WTC11 (cell line): ENCODE data around the gene PRRT1.

Experiments
- ATF3 ChIP-seq: sonication (generic); formaldehyde crosslinking; conservative IDR thresholded peaks from 2 replicates; pipeline ENCODE4 v1.8.1; 2022; ENCODE audit warnings: mild to moderate bottlenecking, missing genetic modification reagents
- CBFB ChIP-seq: sonication (generic); formaldehyde crosslinking; IDR thresholded peaks from 2 replicates; pipeline ENCODE4 v1.8.1; 2022; ENCODE audit warnings: mild to moderate bottlenecking, low read depth, missing genetic modification reagents
- CREB1 ChIP-seq: sonication (generic); formaldehyde crosslinking; IDR thresholded peaks from 2 replicates; pipeline ENCODE4 v1.8.0; 2023; ENCODE audit warnings: mild to moderate bottlenecking, missing genetic modification reagents
- CTCF ChIP-seq: fragments of 200-600 bp; IDR thresholded peaks from 2 replicates; pipeline ENCODE4 v1.8.0; 2022; ENCODE audit warnings: antibody characterized with exemption
- E2F5 ChIP-seq: sonication (generic); formaldehyde crosslinking; IDR thresholded peaks from 2 replicates; pipeline ENCODE4 v1.8.1; 2022; ENCODE audit warnings: mild to moderate bottlenecking, moderate library complexity, missing genetic modification reagents
- NR2C2 ChIP-seq: sonication (generic); formaldehyde crosslinking; IDR thresholded peaks from 2 replicates; pipeline ENCODE4 v1.8.0; 2022; ENCODE audit warnings: mild to moderate bottlenecking, missing genetic modification reagents
- ZNF263 ChIP-seq: sonication (generic); formaldehyde crosslinking; IDR thresholded peaks from 2 replicates; pipeline ENCODE4 v1.8.1; 2022; ENCODE audit warnings: low read depth, mild to moderate bottlenecking, moderate library complexity, missing genetic modification reagents
- ZNF317 ChIP-seq: sonication (generic); formaldehyde crosslinking; IDR thresholded peaks from 2 replicates; pipeline ENCODE4 v1.8.1; 2023; ENCODE audit warnings: low read depth, mild to moderate bottlenecking, moderate library complexity, missing genetic modification reagents, borderline replicate concordance
- TF ChIP-seq, protein P1 (sequence below): sonication (generic); formaldehyde crosslinking; IDR thresholded peaks from 2 replicates; pipeline ENCODE4 v1.8.0; 2022; ENCODE audit warnings: mild to moderate bottlenecking, missing genetic modification reagents

DNA sequence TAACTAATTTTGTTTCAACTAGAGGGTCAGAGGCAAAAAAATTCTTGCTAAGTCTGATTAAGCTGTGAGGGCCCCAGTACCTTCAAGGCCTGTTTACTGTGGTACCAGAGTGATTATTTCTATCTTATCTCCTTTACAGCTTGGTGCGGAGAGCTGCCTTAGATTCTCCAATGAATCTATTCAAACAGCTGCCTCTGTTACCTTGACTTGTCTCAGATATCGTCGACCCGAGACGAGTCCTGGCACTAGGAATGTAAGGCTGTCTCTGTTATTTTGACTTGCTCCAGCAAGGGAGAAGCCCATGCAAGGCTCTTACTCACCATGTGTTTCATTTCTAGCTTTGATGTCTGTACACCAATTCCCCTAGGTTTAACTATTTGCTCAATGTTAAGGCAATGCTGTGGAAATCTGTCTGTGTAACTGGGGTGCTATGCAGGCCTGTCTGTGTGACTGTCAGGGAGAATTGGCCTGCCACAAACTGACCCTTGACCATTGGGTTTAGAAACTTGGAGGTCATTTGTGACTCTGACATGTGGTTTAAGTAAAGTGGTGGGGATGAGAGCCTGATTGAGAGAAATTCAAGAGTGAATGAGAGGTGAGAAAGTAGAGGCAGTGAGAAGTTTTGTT, 11.2 kb downstream of the PRRT1 start:
- TF ChIP-seq CBFB: no peak
- TF ChIP-seq CTCF: no peak
- no peak for TF ChIP-seq E2F5 (CRISPR knock-in tag)
- no peak for TF ChIP-seq ZNF263 (CRISPR knock-in tag)
- TF ChIP-seq, protein P1, sequence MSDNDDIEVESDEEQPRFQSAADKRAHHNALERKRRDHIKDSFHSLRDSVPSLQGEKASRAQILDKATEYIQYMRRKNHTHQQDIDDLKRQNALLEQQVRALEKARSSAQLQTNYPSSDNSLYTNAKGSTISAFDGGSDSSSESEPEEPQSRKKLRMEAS: no peak
- no peak for TF ChIP-seq ZNF317
- TF ChIP-seq NR2C2 (CRISPR knock-in tag): no peak
- TF ChIP-seq ATF3 (CRISPR knock-in tag): no peak
- no peak for TF ChIP-seq CREB1 (CRISPR knock-in tag)
